ENCODE data around the gene RGPD4.
"Not testable (repeated sequence)": the region's sequence is repeated elsewhere in the genome, so short reads cannot be mapped to it uniquely, and the experiment has no call there.

RGPD4 gene

DNA sequence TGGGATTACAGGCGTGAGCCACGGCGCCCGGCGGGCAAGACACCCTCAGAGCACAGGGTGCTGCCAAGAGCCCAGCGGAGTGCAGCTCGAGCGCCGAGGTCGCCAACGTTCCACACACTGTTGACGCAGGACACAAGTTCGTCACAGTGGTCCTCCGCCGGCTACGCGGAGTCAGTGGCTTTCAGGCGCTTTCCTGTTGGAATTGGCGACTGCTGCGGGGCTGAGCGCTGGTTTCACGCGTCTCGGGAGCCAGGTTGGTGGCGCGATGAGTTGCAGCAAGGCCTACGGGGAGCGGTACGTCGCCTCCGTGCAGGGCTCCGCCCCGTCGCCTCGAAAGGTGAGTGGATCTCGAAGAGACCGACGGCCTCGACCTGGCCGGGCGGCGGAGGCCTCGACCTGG lies at the start of gene RGPD4:
RGPD4 (plus strand) TSS at position 144 of the 400 bp plus-strand sequence; CDS start at position 266, 122 bp downstream.
- DNase-seq = not testable (repeated sequence)

DNA sequence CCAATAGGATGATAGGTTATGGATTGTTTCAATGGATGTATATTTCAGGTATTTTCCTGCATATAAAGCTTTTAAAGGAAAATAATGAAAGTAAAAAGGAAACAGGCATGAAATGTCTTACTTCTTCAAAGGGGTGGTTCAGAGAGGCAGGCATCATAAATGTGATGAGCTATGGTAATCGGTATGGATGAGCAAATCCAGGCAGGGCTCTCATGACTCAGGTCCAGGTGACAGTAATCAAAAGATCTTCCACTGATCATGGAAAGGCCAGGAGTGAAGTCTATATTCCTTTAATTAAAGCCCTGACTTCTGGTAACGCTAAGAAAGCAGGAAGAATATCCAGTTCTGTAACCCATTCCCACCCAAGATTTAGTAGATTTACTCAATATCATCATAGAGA lies 48.7 kb upstream of the RGPD4 start:
- no peak for DNase-seq

- no peak for DNase-seq
Measured at GRCh38 chr2:107785756-107786155, 40.9 kb upstream of the RGPD4 start.

GRCh38 chr2:107790837-107791236 lies 35.9 kb upstream of the RGPD4 start:
- DNase-seq = no peak

DNA sequence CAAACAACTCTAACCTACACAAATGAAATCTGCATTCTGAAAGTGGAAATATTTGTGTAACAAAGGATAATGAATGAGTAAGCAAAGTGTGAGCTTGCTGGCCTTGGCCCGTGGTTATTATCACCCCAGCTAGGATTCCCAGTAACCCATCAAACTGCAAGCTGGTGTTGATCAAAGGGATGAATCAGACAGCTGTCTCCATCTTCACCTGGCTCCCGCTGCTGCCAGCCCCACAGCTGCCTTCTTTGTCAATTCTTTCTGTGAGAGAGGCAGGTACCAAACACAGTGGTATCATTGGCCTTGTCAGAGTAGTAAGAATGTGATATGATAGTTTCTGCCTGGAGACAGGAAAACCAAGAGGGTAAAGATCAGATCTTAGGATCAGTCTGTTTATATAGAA lies 25.2 kb upstream of the RGPD4 start:
- DNase-seq = no peak

GRCh38 chr2:107804608-107805498 lies 21.8 kb upstream of the RGPD4 start:
- DNase-seq = no peak

DNA sequence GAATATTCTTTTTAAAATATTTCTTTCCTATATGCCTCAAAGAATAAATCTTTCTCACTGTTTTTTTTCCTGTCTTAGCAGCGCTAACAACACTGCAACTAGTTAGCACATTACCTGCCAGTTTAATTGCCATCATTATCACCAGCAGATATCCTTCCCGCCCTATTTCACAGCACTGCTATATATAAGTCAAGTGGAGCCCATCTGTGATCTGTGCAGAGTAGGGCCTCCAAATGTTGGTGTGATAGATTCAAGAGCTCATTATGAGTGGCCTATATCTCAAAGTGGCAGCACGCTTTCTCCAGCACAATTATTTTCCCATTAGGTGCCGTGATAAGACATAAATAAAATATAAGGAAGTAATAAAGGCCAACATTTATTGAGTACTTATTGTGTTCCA lies 19.8 kb upstream of the RGPD4 start:
- no peak for DNase-seq

DNA sequence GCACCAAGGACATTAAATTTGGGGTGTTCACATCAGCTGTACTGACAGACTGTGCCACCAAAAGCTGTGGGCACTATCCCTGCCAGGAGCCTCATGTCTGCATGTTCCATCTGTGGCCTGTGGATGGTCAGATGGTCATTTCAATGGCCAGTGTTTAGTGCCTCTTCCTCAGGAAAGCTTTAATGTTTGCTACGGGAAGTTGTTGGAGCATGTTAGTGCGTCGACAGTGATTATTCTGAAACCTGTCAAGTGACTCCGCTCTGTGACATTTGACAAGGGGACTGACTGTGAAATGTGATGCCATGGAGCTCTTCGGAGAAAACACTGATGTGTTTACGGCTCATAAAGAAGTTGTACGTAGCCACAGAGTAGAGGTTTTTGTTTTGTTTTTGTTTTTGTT lies 18.7 kb upstream of the RGPD4 start:
- DNase-seq = no peak

GRCh38 chr2:107808959-107809358 lies 17.7 kb upstream of the RGPD4 start:
- DNase-seq = no peak

DNA sequence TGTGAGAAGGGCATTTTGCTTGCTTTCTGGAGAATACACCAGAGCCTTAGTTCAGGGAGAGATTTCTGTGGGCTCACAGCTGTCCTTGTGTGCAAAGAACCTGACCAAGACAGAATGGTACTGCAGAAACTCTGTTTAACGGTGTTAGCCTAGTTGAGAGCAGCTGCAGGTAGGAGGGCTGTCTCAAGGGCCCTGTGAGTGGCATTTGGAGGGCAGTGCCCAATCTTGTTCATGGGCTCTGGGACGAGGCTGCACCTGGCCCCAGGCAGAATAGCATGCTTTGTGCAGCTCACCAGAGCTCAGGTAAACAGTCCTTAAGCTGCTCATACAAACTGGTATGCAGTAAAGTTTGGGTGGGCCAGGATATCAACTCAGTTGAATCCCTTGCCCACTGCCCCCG lies 16.9 kb upstream of the RGPD4 start:
- DNase-seq = no peak

- DNase-seq = no peak
Measured at GRCh38 chr2:107810734-107811133, 16.0 kb upstream of the RGPD4 start.

GRCh38 chr2:107811411-107811810 lies 15.3 kb upstream of the RGPD4 start:
- DNase-seq = no peak

GRCh38 chr2:107812006-107812405 lies 14.7 kb upstream of the RGPD4 start:
- DNase-seq = no peak

DNA sequence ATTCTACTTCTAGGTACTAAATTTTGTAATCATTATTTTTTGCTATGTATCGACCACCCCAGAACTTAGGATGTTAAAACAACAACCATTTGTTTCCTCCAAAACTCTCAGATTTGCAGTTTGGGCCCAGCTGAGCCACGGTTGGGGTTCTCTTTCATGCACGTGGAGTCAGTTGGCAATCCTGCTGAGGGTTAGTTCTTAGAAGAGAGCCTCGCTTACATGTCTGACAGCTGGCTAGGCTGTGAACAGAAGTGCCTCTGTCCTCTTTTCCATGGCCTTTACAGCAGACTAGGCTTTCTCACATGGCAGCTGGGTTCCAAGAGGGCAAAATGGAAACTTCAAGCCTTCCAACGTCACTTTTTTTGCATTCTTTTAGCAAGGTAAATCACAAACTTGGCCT lies 9.3 kb upstream of the RGPD4 start:
- DNase-seq = no peak

- no peak for DNase-seq
Measured at GRCh38 chr2:107822302-107822701, 4.4 kb upstream of the RGPD4 start.

- no peak for DNase-seq
Measured at GRCh38 chr2:107824451-107825205, 2.1 kb upstream of the RGPD4 start.

DNA sequence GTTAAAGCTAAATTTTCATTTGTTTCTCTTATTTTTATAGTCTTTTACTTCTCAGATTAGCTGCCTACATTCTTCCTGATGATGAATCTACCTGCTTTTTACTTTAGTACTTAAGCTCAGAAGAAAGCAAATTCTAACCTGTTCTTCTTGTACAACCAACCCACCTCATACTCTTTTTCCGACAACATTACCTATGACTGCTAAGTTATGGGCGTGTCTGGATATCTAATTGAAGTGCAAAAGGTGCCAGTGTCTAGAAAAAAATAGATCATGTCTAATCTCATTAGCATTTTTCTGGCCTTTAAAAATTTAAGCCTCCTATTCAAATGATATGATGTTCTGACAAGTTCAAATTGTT lies 1.5 kb upstream of the RGPD4 start:
- no peak for DNase-seq

GRCh38 chr2:107829514-107829913 lies 2.8 kb downstream of the RGPD4 start:
- not testable (repeated sequence) for DNase-seq

- DNase-seq = not testable (repeated sequence)
Measured at GRCh38 chr2:107833152-107833551, 6.5 kb downstream of the RGPD4 start.

DNA sequence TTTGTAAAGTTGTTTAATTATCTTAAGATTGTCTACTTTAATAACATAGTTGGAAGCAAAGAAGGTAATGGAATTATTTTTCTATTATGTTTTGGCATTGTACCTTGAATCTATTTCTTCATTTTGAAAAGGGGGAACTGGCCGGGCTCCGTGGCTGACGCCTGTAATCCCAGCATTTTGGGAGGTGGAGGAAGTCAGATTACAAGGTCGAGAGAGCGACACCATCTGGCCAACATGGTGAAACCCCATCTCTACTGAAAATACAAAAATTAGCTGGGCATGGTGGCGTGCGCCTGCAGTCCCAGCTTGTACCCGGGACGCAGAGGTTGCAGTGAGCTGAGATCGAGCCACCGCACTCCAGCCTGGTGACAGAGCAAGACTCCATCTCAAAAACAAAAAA lies 6.9 kb downstream of the RGPD4 start:
- DNase-seq = not testable (repeated sequence)

GRCh38 chr2:107916121-107916520 lies 89.4 kb downstream of the RGPD4 start:
- DNase-seq = not testable (repeated sequence)

- not testable (repeated sequence) for DNase-seq
Measured at GRCh38 chr2:107916696-107917370, 90.1 kb downstream of the RGPD4 start.

- DNase-seq = no peak
Measured at GRCh38 chr2:107927034-107927534, 100.4 kb downstream of the RGPD4 start.
